A673 (cell line): ENCODE data around the gene PIEZO1.

Experiments used
- CTCF ChIP-seq: fragments of 300-800, 200-600 bp; sonication (generic); conservative IDR thresholded peaks from 2 replicates; pipeline ENCODE4 v1.5.1; 2017; ENCODE audit warnings: low read depth, mild to moderate bottlenecking, antibody characterized with exemption, low read length, moderate library complexity, mixed read lengths
- EZH2 ChIP-seq: fragments of 200-600 bp; sonication (generic); IDR thresholded peaks from 2 replicates; pipeline ENCODE4 v1.6.1; 2017; ENCODE audit warnings: borderline replicate concordance, low read depth, mild to moderate bottlenecking, mixed read lengths, antibody characterized with exemption, low read length; ENCODE audit not compliant: poor library complexity, severe bottlenecking

DNA sequence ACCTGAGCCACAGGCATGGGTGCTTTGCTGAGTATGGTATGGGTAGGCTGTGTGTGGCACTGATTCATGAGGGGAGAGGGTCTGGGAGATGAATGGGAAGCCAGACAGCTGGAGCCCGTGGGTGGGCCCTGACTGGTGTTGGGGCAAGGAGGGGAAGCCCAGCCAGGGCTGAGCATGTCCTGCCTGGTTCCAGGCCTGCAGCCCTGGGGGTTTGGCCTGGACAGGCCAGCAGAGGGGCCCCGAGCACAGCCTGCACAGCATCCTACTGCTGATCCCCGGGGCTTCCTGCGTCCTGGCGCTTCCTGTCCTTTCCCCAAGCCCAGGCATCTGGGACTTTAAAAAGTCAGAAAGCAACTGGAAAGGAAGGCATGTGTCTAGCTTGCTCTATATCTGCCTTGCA lies 117.6 kb downstream of the PIEZO1 start:
- TF ChIP-seq CTCF, result no peak
- TF ChIP-seq EZH2, result no peak
